PC-3 (cell line): ENCODE results near the gene ATOH8. TPM values are rescaled to one million over a fixed set of nuclear protein-coding genes. Genes with fewer than 3 reads are reported as not detected.

Experiments
- ATAC-seq: fragments of 200-7000 bp; cut with Tn5 transposase; 2 replicates; pipeline ENCODE4 v1.9.1; 2020; ENCODE audit warnings: mild to moderate bottlenecking, moderate library complexity
- BruUV-seq: library from RNA; stranded (reverse); fragments of 400-500 nt; replicated peaks from 2 replicates; lab custom pipeline; 2021; lab: Mats Ljungman, UMichigan
- CTCF ChIA-PET: fragments of 300-600 bp; sonication (Branson Sonifier 250); formaldehyde crosslinking; loops from one replicate; lab custom pipeline; 2022; ENCODE audit warnings: antibody characterized with exemption; lab: Charles Lee
- POLR2A ChIA-PET: fragments of 300-600 bp; sonication (Branson Sonifier 250); formaldehyde crosslinking; loops from one replicate; lab custom pipeline; 2022; ENCODE audit warnings: antibody characterized with exemption; ENCODE audit not compliant: unreplicated experiment; lab: Charles Lee
- DNase-seq: peaks from one replicate; pipeline ENCODE4 v3.0.0-alpha.2; 2015
- H2AFZ ChIP-seq: fragments of 300-600 bp; sonication (generic); 2 replicates; pipeline ENCODE4 v1.6.0; 2016; ENCODE audit warnings: antibody characterized with exemption, low read length
- H3F3A ChIP-seq: fragments of 300-600 bp; sonication (generic); one replicate; pipeline ENCODE4 v1.6.0; 2017; ENCODE audit warnings: antibody characterized with exemption, low read length, control low read depth, mild to moderate bottlenecking; ENCODE audit not compliant: unreplicated experiment
- H3K27ac ChIP-seq: fragments of 300-600 bp; sonication (generic); 2 replicates; pipeline ENCODE4 v1.5.1; 2016; ENCODE audit warnings: mild to moderate bottlenecking, low read length
- H3K27me3 ChIP-seq: fragments of 300-600 bp; sonication (generic); 2 replicates; pipeline ENCODE4 v1.6.1; 2016; ENCODE audit warnings: low read length, mixed read lengths
- H3K36me3 ChIP-seq: fragments of 300-600 bp; sonication (generic); 2 replicates; pipeline ENCODE4 v1.6.1; 2016; ENCODE audit warnings: low read depth, mixed run types, low read length, mixed read lengths
- H3K4me1 ChIP-seq: fragments of 300-600 bp; sonication (generic); 2 replicates; pipeline ENCODE4 v1.5.1; 2016; ENCODE audit warnings: low read length; ENCODE audit not compliant: insufficient read depth
- H3K4me2 ChIP-seq: fragments of 300-600 bp; sonication (generic); 2 replicates; pipeline ENCODE4 v1.6.0; 2016; ENCODE audit warnings: low read length
- H3K4me3 ChIP-seq: fragments of 300-600 bp; sonication (generic); 2 replicates; pipeline ENCODE4 v1.5.1; 2016; ENCODE audit warnings: mild to moderate bottlenecking, low read length, mixed read lengths
- H3K79me2 ChIP-seq: fragments of 300-600 bp; sonication (generic); 2 replicates; pipeline ENCODE4 v1.6.1; 2017; ENCODE audit warnings: low read length, mixed read lengths
- H3K9ac ChIP-seq: fragments of 300-600 bp; sonication (generic); 2 replicates; pipeline ENCODE4 v1.6.0; 2016; ENCODE audit warnings: mild to moderate bottlenecking, low read length
- H3K9me2 ChIP-seq: fragments of 300-600 bp; sonication (generic); replicated peaks from 2 replicates; pipeline ENCODE4 v1.6.1; 2016; ENCODE audit warnings: mixed run types, low read length, mixed read lengths
- H3K9me3 ChIP-seq: fragments of 300-600 bp; sonication (generic); 2 replicates; pipeline ENCODE4 v1.6.1; 2016; ENCODE audit warnings: low read length, mixed read lengths
- H4K20me1 ChIP-seq: fragments of 300-600 bp; sonication (generic); 2 replicates; pipeline ENCODE4 v1.6.1; 2016; ENCODE audit warnings: low read length, mixed read lengths
- CTCF ChIP-seq: fragments of 300-600 bp; sonication (generic); conservative IDR thresholded peaks from 2 replicates; pipeline ENCODE4 v1.5.1; 2017; ENCODE audit warnings: antibody characterized with exemption, low read depth, mild to moderate bottlenecking, low read length
- EZH2 ChIP-seq: fragments of 300-600 bp; sonication (generic); IDR thresholded peaks from one replicate; pipeline ENCODE4 v1.6.1; 2017; ENCODE audit warnings: antibody characterized with exemption, mild to moderate bottlenecking, low read length; ENCODE audit not compliant: unreplicated experiment
- EZH2phosphoT487 ChIP-seq: fragments of 300-600 bp; sonication (generic); IDR thresholded peaks from 2 replicates; pipeline ENCODE4 v1.6.1; 2018; ENCODE audit warnings: mild to moderate bottlenecking, antibody characterized with exemption, low read length, borderline replicate concordance
- intact Hi-C: fragments of 100-400 bp; cut with micrococcal nuclease; formaldehyde crosslinking; loops from 2 replicates; pipeline ENCODE4 v1.9.0; 2023
- total RNA-seq: library from RNA; depleted of rRNA; stranded (reverse); fragments of >200 nt; gene quantifications from 2 replicates; pipeline ENCODE4 v1.2.3, GENCODE V29; 2014

Gene ATOH8
- total RNA-seq, 1 experiment from 2014 or later = 0.04 TPM

GRCh38 chr2:85784474-85784986 lies 30.7 kb downstream of the ATOH8 start:
- Histone ChIP-seq H3K27ac (no peak overlapping the region), H3K9ac (no peak overlapping the region), H3K4me2 (no peak overlapping the region), H2AFZ (no peak overlapping the region), H3K9me2 (no peaks in the 10 kb centered on the region), H3K4me3 (no peak overlapping the region), H3K4me1 (no peaks in the 10 kb centered on the region; the same call in 1 of the 2 replicates), H3K27me3 (no peaks in the 10 kb centered on the region), H3F3A (no peaks in the 10 kb centered on the region), H3K36me3 (no peaks in the 10 kb centered on the region), H3K9me3 (no peaks in the 10 kb centered on the region), H4K20me1 (no peaks in the 10 kb centered on the region), H3K79me2 (no peaks in the 10 kb centered on the region)
- intact Hi-C loops = no loop called here
- ATAC-seq = no peak
- TF ChIP-seq CTCF = no peak
- TF ChIP-seq EZH2 = no peak
- TF ChIP-seq EZH2phosphoT487 = no peak
- BruUV-seq = no TSS peak
- no peak for DNase-seq
- POLR2A ChIA-PET = no interaction called here
- CTCF ChIA-PET = no interaction called here

- Histone ChIP-seq H2AFZ (no peak overlapping the region), H3K27me3 (no peaks in the 10 kb centered on the region), H4K20me1 (no peaks in the 10 kb centered on the region), H3K9me2 (no peaks in the 10 kb centered on the region), H3F3A (no peaks in the 10 kb centered on the region), H3K4me3 (no peak overlapping the region), H3K27ac (no peak overlapping the region), H3K36me3 (no peaks in the 10 kb centered on the region), H3K9ac (no peak overlapping the region), H3K79me2 (no peaks in the 10 kb centered on the region), H3K4me1 (no peaks in the 10 kb centered on the region; the same call in 1 of the 2 replicates), H3K4me2 (no peak overlapping the region), H3K9me3 (no peaks in the 10 kb centered on the region)
- no peak for ATAC-seq
- TF ChIP-seq EZH2 (no peak), CTCF (no peak), EZH2phosphoT487 (no peak)
- no TSS peak for BruUV-seq
- ChIA-PET POLR2A (interaction anchor here (0.5 kb wide), 1 partner anchor 415 kb away, joined by 5 read pairs; no protein-coding TSS in a partner anchor), CTCF (no interaction called here)
- intact Hi-C loops = no loop called here
- DNase-seq = no peak
These were observed 31.4 kb downstream of the ATOH8 start for GRCh38 chr2:85785027-85785822.

GRCh38 chr2:85785871-85786270 lies 32.1 kb downstream of the ATOH8 start:
- Histone ChIP-seq H3K9me2 (no peaks in the 10 kb centered on the region), H3K4me3 (no peak overlapping the region), H3K9me3 (no peaks in the 10 kb centered on the region), H3F3A (no peaks in the 10 kb centered on the region), H3K9ac (no peak overlapping the region), H4K20me1 (no peaks in the 10 kb centered on the region), H3K79me2 (no peaks in the 10 kb centered on the region), H3K36me3 (no peaks in the 10 kb centered on the region), H3K4me2 (no peak overlapping the region), H2AFZ (no peak overlapping the region), H3K4me1 (no peaks in the 10 kb centered on the region; the same call in 1 of the 2 replicates), H3K27me3 (no peaks in the 10 kb centered on the region), H3K27ac (no peak overlapping the region)
- BruUV-seq = no TSS peak
- intact Hi-C loops = no loop called here
- ChIA-PET CTCF (no interaction called here), POLR2A (interaction anchor here (0.5 kb wide), 1 partner anchor 416 kb away, joined by 5 read pairs; no protein-coding TSS in a partner anchor)
- ATAC-seq = no peak
- no peak for DNase-seq
- TF ChIP-seq EZH2 = no peak
- TF ChIP-seq CTCF = no peak
- TF ChIP-seq EZH2phosphoT487 = no peak
